Stimulated activated naive CD8-positive, alpha-beta T cell treated with anti-CD3 and anti-CD28 coated beads, Interleukin-15, Interleukin-2, amounts not matched to agents 100 U/mL and 50 U/mL, for 24 hours (primary cell): ENCODE results near the gene TLR2.

ENCODE experiments used
- ATAC-seq: fragments of 150-1000 bp; cut with Tn5 transposase; one replicate; pipeline ENCODE4 v1.10.0; 2021
- DNase-seq: peaks from one replicate; pipeline ENCODE4 v3.0.0; 2021

TLR2 gene, protein sequence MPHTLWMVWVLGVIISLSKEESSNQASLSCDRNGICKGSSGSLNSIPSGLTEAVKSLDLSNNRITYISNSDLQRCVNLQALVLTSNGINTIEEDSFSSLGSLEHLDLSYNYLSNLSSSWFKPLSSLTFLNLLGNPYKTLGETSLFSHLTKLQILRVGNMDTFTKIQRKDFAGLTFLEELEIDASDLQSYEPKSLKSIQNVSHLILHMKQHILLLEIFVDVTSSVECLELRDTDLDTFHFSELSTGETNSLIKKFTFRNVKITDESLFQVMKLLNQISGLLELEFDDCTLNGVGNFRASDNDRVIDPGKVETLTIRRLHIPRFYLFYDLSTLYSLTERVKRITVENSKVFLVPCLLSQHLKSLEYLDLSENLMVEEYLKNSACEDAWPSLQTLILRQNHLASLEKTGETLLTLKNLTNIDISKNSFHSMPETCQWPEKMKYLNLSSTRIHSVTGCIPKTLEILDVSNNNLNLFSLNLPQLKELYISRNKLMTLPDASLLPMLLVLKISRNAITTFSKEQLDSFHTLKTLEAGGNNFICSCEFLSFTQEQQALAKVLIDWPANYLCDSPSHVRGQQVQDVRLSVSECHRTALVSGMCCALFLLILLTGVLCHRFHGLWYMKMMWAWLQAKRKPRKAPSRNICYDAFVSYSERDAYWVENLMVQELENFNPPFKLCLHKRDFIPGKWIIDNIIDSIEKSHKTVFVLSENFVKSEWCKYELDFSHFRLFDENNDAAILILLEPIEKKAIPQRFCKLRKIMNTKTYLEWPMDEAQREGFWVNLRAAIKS

GRCh38 chr4:153684182-153684970 lies at the start of gene TLR2:
TLR2 (plus strand) TSS chr4:153684280; CDS start chr4:153702908, 18,628 bp downstream.
- peak; percentile 73 for DNase-seq
- ATAC-seq: peak; percentile 92

- ATAC-seq: no peak
- no peak for DNase-seq
Observed at GRCh38 chr4:153634738-153635353, 49.2 kb upstream of the TLR2 start.

DNA sequence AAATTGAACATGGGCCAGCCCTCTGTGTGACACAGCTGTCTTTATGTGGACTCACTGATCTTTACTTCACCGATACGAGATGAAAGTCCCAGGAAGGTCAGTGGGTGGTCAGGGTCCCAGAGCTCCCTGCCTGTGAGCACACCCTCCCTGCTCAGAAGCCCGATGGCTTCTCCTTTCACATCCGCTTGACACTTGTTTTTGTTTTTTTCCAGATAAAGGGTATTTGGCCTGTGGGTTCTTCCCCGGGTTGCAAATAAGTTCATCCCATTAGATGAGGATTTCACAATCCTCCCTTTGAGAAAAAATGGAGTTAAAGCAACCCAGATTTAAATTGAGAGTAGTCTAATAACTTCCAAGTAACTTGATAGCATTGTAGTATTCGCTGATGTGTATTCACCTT lies 48.2 kb upstream of the TLR2 start:
- DNase-seq (no peak), ATAC-seq (no peak)

DNA sequence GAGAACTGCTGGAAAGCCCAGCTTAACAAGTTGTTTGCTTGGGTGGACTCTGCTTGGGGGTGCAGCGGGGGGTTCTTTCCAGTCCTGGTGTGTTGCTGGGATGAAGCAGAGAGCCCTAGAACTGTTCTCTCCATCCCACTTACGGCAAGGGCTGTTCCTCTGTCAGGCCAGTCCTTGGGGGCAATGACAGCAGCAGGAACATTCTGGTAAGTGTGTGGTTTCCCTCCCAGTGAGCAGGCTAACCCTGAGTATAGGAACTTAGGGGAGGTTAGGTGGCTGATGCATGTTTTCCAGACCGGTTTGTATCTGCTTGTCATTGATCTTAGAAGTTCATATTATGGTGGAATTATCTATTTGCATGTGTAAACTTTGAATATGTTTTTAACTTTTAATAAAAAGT lies 46.9 kb upstream of the TLR2 start:
- no peak for ATAC-seq
- no peak for DNase-seq

DNA sequence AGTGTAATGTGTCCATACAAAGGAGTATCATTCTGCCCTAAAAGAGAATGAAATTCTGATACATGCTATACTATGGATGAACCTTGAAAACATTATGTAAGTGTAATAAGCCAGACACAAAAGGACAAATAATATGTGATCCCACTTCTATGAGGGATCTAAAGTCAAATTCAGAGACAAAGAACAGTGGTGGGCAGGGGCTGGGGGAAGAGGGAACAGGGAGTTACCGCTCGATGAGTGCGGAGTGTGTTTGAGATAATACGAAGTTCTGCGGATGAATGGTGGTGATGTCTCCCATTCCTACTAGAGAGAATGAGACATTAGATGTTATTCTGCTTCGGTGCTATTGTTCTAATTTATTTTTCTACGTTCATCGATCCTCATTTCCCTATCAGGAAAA lies 46.1 kb upstream of the TLR2 start:
- DNase-seq (no peak), ATAC-seq (no peak)

GRCh38 chr4:153638999-153639398 lies 45.1 kb upstream of the TLR2 start:
- no peak for DNase-seq
- ATAC-seq: no peak

GRCh38 chr4:153639833-153640802 lies 44.0 kb upstream of the TLR2 start:
- DNase-seq (no peak), ATAC-seq (no peak)

DNA sequence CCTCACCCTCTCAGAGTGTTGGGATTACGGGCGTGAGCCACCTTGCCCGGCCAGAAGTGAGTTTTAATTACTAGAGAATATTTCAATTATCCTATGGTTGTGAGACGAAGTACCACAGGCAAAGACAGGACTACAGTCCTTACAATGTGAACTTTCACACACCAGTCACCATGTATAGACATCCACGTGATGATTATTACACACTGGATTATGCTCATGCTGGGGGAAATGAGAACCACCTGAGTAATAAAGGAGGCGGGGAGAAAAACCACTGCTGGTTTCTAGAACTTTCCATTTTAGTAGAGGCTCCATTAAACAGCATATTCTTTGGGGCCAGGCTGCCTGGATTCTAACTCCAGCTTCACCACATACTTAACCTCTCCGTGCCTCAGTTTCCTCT lies 42.5 kb upstream of the TLR2 start:
- ATAC-seq (no peak), DNase-seq (no peak)

DNA sequence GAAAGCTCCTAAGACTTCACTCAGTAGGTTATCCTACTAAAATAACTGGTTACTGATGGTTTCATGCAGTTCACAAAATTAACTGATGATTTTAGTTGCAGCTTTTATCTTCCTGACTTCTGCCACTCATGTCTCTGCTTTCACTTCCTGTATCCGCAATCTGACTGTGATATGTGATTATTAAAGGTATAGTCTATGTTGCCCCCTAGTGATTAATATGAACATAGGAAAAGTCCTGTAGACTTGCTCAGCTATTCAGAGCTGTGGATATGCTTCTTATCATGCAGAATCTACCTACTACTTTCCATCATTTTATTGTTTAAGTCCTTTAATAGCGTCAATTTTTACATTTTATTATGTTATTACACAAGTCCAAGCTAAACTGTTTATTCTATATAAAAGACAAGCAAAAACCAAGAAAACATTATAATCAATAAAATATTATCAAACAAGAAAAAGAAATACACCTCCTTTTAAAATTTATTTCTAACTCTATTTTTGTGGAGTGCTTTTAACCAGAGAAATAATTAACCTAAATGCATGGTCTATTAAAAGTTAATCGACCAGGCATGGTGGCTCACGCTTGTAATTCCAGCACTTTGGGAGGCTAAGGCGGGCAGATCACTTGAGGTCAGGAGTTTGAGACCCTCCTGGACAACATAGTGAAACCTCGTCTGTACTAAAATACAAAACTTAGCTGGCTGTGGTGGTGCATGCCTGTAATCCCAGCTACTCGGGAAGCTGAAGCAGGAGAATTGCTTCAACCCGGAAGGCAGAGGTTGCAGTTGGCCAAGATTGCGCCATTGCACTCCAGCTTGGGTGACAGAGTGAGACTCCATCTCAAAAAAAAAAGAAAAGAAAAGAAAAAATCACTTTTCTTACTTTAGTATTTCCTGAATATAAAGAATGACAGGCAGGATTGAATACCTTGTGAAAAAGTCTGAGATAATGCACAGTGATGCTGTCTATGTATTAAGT lies 40.4 kb upstream of the TLR2 start:
- ATAC-seq (peak; percentile 77), DNase-seq (no peak)

DNA sequence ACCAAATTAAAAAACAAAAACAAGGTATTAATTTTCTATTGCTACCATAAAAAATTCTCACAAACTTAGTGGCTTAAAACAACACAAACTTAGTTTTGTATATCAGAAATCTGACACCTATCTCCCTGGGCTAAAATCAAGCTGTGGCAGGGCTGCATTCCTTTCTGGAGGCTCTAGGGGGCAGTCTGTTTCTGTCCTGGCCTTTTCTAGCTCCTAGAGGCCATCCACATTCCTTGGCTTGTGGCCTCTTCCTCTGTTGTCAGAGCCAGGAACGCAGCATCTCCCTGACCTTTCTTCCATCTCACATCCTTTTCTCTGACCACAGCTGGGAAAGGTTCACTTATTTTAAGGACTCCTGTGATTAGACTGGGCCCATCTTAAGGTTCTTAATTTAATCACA lies 38.9 kb upstream of the TLR2 start:
- no peak for ATAC-seq
- DNase-seq: no peak

GRCh38 chr4:153646261-153646660 lies 37.8 kb upstream of the TLR2 start:
- DNase-seq (no peak), ATAC-seq (no peak)

DNA sequence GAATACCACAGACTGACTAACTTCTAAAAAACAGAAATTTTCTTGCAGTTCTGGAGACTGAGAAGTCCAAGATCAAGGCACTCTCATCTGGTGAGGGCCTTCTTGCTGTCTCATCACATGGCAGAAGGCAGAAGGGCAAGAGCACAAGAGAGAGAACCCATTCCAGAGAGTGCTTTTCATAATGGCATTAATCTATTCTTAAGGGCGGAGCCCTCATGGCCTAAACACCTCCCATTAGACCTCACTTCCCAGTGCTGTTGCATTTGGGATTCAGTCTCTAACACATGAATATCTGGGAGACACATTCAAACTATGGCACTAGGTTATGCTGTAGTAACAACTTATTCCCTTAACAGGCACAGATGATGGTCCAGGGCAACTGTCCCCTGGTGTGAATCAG lies 37.1 kb upstream of the TLR2 start:
- ATAC-seq: no peak

DNA sequence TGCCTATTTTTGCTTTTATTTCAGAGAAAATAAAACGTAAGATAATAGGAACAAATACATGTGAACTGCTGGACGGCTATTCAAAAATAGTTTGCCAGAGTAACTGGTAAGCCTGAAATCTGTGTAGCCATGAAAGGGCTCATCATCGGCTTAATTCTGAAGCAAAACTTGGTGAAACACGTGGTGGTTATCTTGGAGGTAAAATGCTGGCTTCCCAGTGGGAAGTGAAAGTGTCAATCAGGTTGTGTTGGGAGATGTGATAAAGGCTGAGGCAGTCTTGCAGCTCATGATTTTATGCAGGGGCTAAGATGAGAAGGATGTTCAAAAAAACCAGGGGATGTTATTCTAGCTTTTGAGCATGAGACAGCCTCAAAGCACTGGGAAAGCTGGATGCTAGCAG lies 36.1 kb upstream of the TLR2 start:
- no peak for ATAC-seq
- DNase-seq: no peak

More for the DNA sequence above, 37.1 kb upstream of the TLR2 start:
- DNase-seq: no peak

- ATAC-seq: peak; percentile 51
- DNase-seq: no peak
Observed at GRCh38 chr4:153649572-153649991, 34.5 kb upstream of the TLR2 start.

- ATAC-seq: no peak
- no peak for DNase-seq
Observed at GRCh38 chr4:153651116-153651515, 33.0 kb upstream of the TLR2 start.

- ATAC-seq (peak; percentile 84), DNase-seq (peak; percentile 51)
Observed at GRCh38 chr4:153651587-153651986, 32.5 kb upstream of the TLR2 start.

GRCh38 chr4:153652051-153652784 lies 31.9 kb upstream of the TLR2 start:
- no peak for DNase-seq
- no peak for ATAC-seq

- DNase-seq: no peak
- ATAC-seq: no peak
Observed at GRCh38 chr4:153655002-153655541, 29.0 kb upstream of the TLR2 start.

DNA sequence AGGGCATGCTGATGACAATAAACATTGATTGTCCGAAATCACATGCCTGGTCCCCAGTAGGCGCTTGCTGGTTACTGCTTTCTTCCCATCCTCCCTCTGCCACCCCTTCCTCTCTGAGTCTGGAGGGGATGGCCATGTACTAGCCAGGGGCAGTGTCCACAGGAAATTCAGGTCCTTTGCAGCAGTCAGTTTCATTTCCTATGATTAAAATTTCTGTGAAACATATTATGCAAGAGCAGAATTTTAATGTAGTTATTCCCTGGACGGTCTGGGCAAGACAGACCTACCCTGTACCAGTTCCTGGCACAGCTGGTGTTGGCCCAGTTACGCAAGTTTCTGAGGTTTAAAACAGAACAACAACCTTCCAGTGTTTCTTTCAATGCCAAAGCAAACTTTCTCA lies 28.2 kb upstream of the TLR2 start:
- ATAC-seq: no peak

More for the DNA sequence above, 28.2 kb upstream of the TLR2 start:
- DNase-seq: no peak
